SK-N-MC (cell line): ENCODE measurements around the gene MAGIX.
"Not testable (repeated sequence)": the region's sequence is repeated elsewhere in the genome, so short reads cannot be mapped to it uniquely, and the experiment has no call there.

Experiments used
- DNase-seq: peaks from one replicate; pipeline ENCODE4 v3.0.0-alpha.2; 2011; ENCODE audit warnings: low read depth, low spot score
- H3K27ac ChIP-seq: fragments of 200-600 bp; sonication (generic); 2 replicates; pipeline ENCODE4 v1.5.1; 2016; ENCODE audit warnings: mixed run types
- H3K36me3 ChIP-seq: fragments of 200-600 bp; sonication (generic); 2 replicates; pipeline ENCODE4 v1.6.1; 2017; ENCODE audit warnings: antibody characterized with exemption, low read length, mixed read lengths; ENCODE audit not compliant: insufficient read depth
- H3K4me3 ChIP-seq: fragments of 200-600 bp; sonication (generic); 2 replicates; pipeline ENCODE4 v1.5.1; 2016
- H3K9ac ChIP-seq: fragments of 200-600 bp; sonication (generic); 2 replicates; pipeline ENCODE4 v1.8.0; 2017; ENCODE audit warnings: mixed run types, mixed read lengths; ENCODE audit not compliant: insufficient read length
- H3K9me3 ChIP-seq: fragments of 200-600 bp; sonication (generic); 2 replicates; pipeline ENCODE4 v1.6.1; 2017; ENCODE audit warnings: low read depth, mild to moderate bottlenecking, antibody characterized with exemption, low read length, moderate library complexity, mixed read lengths
- EZH2 ChIP-seq: fragments of 200-600 bp; sonication (generic); IDR thresholded peaks from one replicate; pipeline ENCODE4 v1.6.1; 2017; ENCODE audit warnings: antibody characterized with exemption
- FOXP2 ChIP-seq: optimal IDR thresholded peaks from 2 replicates; pipeline ENCODE3; 2011; ENCODE audit warnings: mild to moderate bottlenecking, moderate library complexity; ENCODE audit not compliant: insufficient read depth; ENCODE audit errors: extremely low read length, control extremely low read depth
- POLR2AphosphoS5 ChIP-seq: IDR thresholded peaks from 2 replicates; pipeline ENCODE4 v1.6.1; 2012; ENCODE audit warnings: mild to moderate bottlenecking, low read depth, low read length, borderline replicate concordance

Gene MAGIX

DNA sequence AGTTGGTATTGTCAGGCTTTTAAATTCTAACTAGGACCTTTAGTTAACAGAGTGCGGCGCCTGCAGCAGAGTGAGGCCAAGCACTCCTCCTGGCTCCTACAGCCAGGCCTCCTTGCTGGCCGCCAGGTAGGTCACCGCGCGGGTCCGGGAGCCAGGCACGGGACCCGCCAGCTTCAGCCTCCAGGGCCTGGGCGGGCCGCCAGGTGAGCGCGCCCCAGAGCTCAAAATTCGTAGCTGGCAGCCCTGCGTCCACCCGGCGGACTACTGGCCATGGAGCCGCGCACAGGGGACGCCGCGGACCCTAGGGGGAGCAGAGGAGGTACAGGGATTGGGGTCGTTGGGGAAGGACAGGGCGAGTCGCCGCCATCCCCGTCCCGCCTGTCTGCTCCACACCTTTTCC lies at the start of gene MAGIX:
Gene MAGIX (plus strand): TSS at position 139 of the 400 bp plus-strand sequence. CDS start 132 bp downstream, at position 271.
- H3K36me3 ChIP-seq, result no peaks in the 10 kb centered on the region
- no peak for DNase-seq
- TF ChIP-seq EZH2 (no peak), POLR2AphosphoS5 (no peak), FOXP2 (no peak)
- no peaks in the 10 kb centered on the region for H3K9me3 ChIP-seq
- H3K27ac ChIP-seq, result no peak within 1 kb of the TSS
- H3K4me3 ChIP-seq, result peak within 1 kb of the TSS; percentile 77
- peak within 1 kb of the TSS; percentile 55 for H3K9ac ChIP-seq

GRCh38 chrX:49116076-49116475 lies 46.5 kb upstream of the MAGIX start:
- Histone ChIP-seq H3K36me3 (peaks cover 13% of the 10 kb centered on the region; the same call in 1 of the 2 replicates), H3K9ac (no peak overlapping the region), H3K4me3 (no peak overlapping the region), H3K27ac (no peak overlapping the region), H3K9me3 (no peaks in the 10 kb centered on the region; the same call in 1 of the 2 replicates)
- no peak for DNase-seq
- TF ChIP-seq EZH2, result no peak

- Histone ChIP-seq H3K4me3 (no peak overlapping the region), H3K9ac (no peak overlapping the region), H3K36me3 (peaks cover 13% of the 10 kb centered on the region; the same call in 1 of the 2 replicates), H3K9me3 (no peaks in the 10 kb centered on the region; the same call in 1 of the 2 replicates), H3K27ac (no peak overlapping the region)
- TF ChIP-seq FOXP2 (no peak), POLR2AphosphoS5 (no peak), EZH2 (no peak)
- no peak for DNase-seq
These were observed 45.8 kb upstream of the MAGIX start for GRCh38 chrX:49116716-49117115.

- Histone ChIP-seq H3K9me3 (no peaks in the 10 kb centered on the region; the same call in 1 of the 2 replicates), H3K36me3 (peaks cover 13% of the 10 kb centered on the region; the same call in 1 of the 2 replicates)
These were observed 45.0 kb upstream of the MAGIX start for GRCh38 chrX:49117581-49117980.

GRCh38 chrX:49120091-49120490 lies 42.5 kb upstream of the MAGIX start:
- Histone ChIP-seq H3K9ac (no peak overlapping the region), H3K9me3 (no peaks in the 10 kb centered on the region; the same call in 1 of the 2 replicates), H3K27ac (no peak overlapping the region), H3K36me3 (peaks cover 10% of the 10 kb centered on the region; the same call in 1 of the 2 replicates), H3K4me3 (no peak overlapping the region)
- no peak for DNase-seq
- TF ChIP-seq FOXP2 (no peak), EZH2 (no peak), POLR2AphosphoS5 (no peak)

More at GRCh38 chrX:49117581-49117980, 45.0 kb upstream of the MAGIX start:
- TF ChIP-seq FOXP2 (no peak), EZH2 (no peak), POLR2AphosphoS5 (no peak)
- H3K4me3 ChIP-seq, result no peak overlapping the region
- H3K9ac ChIP-seq, result no peak overlapping the region
- H3K27ac ChIP-seq, result no peak overlapping the region
- DNase-seq, result no peak

DNA sequence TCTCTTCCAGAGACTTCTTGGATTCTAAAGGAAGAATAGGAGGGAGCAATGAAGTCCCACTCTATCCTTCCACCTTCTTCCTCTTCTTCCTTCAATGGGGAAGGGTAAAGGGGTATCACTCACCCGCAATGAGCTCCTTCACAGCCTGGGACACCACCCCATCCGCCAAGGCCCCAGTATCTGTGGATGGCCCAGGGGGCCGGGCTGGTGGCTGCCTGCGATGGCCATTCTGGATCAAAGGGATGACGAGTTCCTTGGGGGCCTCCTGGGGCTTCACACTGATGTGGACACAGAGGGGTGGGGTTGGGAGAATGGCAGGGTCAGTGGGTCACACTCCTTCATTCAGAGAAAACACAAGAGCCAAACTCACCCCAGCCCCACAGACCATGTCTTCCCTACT lies 40.1 kb upstream of the MAGIX start:
- Histone ChIP-seq H3K9me3 (no peaks in the 10 kb centered on the region; the same call in 1 of the 2 replicates), H3K27ac (no peak overlapping the region), H3K9ac (peak overlapping the region; percentile 94), H3K4me3 (peak overlapping the region; percentile 87), H3K36me3 (no peaks in the 10 kb centered on the region; the same call in 1 of the 2 replicates)
- TF ChIP-seq POLR2AphosphoS5, result no peak
- TF ChIP-seq FOXP2, result no peak
- TF ChIP-seq EZH2, result no peak
- no peak for DNase-seq

GRCh38 chrX:49127742-49128258 lies 34.8 kb upstream of the MAGIX start:
- not testable (repeated sequence) for DNase-seq, H3K36me3 ChIP-seq, H3K9ac ChIP-seq, H3K4me3 ChIP-seq, H3K9me3 ChIP-seq, H3K27ac ChIP-seq

- H3K36me3 ChIP-seq, result no peaks in the 10 kb centered on the region
- no peak overlapping the region for H3K27ac ChIP-seq
- no peak for DNase-seq
- no peaks in the 10 kb centered on the region for H3K9me3 ChIP-seq
- no peak overlapping the region for H3K9ac ChIP-seq
- no peak overlapping the region for H3K4me3 ChIP-seq
- TF ChIP-seq FOXP2, result no peak
- no peak for TF ChIP-seq POLR2AphosphoS5
- TF ChIP-seq EZH2, result no peak
These were observed 33.1 kb upstream of the MAGIX start for GRCh38 chrX:49129427-49129826.

DNA sequence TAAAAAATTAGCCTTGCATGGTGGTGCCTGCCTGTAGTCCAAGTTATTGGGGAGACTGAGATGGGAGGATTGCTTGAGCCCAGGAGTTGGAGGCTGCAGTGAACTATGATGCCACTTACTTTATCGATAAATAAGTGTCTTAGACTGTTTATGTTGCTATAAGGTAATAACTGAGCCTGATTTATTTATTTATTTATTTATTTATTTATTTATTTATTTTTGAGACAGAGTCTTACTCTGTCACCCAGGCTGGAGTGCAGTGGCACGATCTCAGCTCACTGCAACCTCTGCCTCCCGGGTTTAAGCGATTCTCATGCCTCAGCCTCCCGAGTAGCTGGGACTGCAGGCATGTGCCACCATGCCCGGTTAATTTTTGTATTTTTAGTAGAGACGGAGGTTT lies 30.3 kb upstream of the MAGIX start:
- not testable (repeated sequence) for H3K36me3 ChIP-seq, H3K27ac ChIP-seq, DNase-seq, H3K4me3 ChIP-seq, H3K9me3 ChIP-seq, H3K9ac ChIP-seq
